ENCODE measurements around the gene CSNK2A1. TPM values are rescaled to one million over a fixed set of nuclear protein-coding genes. Genes with fewer than 3 reads are reported as not detected.

Gene CSNK2A1
- total and polyA plus RNA-seq, 2 experiments from 2014 or later: 85.1 to 244 TPM

DNA sequence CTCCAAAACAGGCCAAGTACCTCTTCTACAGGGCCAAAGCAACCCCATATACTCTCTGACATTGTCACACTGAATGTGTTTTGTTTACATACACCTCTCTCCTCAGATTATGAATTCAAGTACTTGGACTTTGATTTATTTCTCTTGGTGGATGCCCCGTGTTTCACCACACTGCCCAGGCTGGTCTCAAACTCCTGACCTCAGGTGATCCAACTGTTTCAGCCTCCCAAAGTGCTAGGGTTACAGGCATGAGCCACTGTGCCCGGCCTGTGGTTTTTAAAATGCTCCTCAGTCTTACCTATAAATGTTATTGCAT lies 16.1 kb downstream of the CSNK2A1 start (continued):
- TF ChIP-seq, protein P1, sequence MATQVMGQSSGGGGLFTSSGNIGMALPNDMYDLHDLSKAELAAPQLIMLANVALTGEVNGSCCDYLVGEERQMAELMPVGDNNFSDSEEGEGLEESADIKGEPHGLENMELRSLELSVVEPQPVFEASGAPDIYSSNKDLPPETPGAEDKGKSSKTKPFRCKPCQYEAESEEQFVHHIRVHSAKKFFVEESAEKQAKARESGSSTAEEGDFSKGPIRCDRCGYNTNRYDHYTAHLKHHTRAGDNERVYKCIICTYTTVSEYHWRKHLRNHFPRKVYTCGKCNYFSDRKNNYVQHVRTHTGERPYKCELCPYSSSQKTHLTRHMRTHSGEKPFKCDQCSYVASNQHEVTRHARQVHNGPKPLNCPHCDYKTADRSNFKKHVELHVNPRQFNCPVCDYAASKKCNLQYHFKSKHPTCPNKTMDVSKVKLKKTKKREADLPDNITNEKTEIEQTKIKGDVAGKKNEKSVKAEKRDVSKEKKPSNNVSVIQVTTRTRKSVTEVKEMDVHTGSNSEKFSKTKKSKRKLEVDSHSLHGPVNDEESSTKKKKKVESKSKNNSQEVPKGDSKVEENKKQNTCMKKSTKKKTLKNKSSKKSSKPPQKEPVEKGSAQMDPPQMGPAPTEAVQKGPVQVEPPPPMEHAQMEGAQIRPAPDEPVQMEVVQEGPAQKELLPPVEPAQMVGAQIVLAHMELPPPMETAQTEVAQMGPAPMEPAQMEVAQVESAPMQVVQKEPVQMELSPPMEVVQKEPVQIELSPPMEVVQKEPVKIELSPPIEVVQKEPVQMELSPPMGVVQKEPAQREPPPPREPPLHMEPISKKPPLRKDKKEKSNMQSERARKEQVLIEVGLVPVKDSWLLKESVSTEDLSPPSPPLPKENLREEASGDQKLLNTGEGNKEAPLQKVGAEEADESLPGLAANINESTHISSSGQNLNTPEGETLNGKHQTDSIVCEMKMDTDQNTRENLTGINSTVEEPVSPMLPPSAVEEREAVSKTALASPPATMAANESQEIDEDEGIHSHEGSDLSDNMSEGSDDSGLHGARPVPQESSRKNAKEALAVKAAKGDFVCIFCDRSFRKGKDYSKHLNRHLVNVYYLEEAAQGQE (IDR thresholded peaks at IDR 0.05; ENCODE audit: unreplicated experiment): no peak
- no peak for TF ChIP-seq STAT1 (IDR thresholded peaks at IDR 0.05; ENCODE audit: unreplicated experiment)

DNA sequence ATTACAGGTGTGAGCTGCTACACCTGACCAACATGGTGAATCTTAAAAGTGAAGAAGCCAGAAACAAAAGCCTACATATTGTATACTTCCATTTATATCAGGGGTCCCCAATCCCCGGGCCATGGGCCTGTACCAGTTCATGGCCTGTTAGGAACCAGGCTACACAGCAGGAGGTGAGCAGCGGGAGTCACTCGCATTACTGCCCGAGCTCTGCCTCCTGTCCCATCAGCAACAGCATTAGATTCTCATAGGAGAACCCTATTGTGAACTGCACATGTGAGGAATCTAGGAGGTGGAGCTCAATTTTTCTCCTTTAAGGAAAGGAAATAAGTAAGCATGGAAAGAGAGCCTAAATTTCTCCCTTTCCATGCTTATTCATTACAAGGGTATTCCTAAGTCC lies 21.7 kb downstream of the CSNK2A1 start:
- Mint-ChIP-seq H3K27ac (no peak overlapping the region), H3K36me3 (ENCODE audit: low read depth) (peaks cover 65% of the 10 kb centered on the region), H3K27me3 (ENCODE audit: insufficient read depth, low read depth, poor library complexity) (peaks cover 6% of the 10 kb centered on the region), H3K9me3 (no peaks in the 10 kb centered on the region; the same call in 2 of the 3 replicates), H3K4me1 (peaks cover 14% of the 10 kb centered on the region), H3K4me3 (no peak overlapping the region)
- Histone ChIP-seq H3K4me3 (no peak overlapping the region), H3F3A (replicated peaks; ENCODE audit: low read depth) (no peaks in the 10 kb centered on the region), H3K79me2 (replicated peaks; ENCODE audit: insufficient read depth) (peaks cover 100% of the 10 kb centered on the region), H3K36me3 (ENCODE audit: insufficient read depth) (peaks cover 16% of the 10 kb centered on the region), H3K27me3 (ENCODE audit: insufficient read depth) (no peaks in the 10 kb centered on the region), H3K9me2 (ENCODE audit: insufficient read depth) (no peaks in the 10 kb centered on the region), H3K4me1 (ENCODE audit: insufficient read depth) (peaks cover under 1% of the 10 kb centered on the region; the same call in 1 of the 2 replicates), H3K4me2 (no peak overlapping the region), H3K27ac (ENCODE audit: low read depth) (no peak overlapping the region), H2AFZ (no peak overlapping the region), H4K20me1 (replicated peaks; ENCODE audit: insufficient read depth) (peaks cover 85% of the 10 kb centered on the region)
- DNase-seq (ENCODE audit: low spot score): no peak
- ATAC-seq: peak; percentile 67
- no peak for TF ChIP-seq CREB1 (CRISPR knock-in tag; IDR thresholded peaks at IDR 0.05; ENCODE audit: low read depth)
- TF ChIP-seq EZH2phosphoT487 (IDR thresholded peaks at IDR 0.05; ENCODE audit: unreplicated experiment): no peak
- TF ChIP-seq, protein P2, sequence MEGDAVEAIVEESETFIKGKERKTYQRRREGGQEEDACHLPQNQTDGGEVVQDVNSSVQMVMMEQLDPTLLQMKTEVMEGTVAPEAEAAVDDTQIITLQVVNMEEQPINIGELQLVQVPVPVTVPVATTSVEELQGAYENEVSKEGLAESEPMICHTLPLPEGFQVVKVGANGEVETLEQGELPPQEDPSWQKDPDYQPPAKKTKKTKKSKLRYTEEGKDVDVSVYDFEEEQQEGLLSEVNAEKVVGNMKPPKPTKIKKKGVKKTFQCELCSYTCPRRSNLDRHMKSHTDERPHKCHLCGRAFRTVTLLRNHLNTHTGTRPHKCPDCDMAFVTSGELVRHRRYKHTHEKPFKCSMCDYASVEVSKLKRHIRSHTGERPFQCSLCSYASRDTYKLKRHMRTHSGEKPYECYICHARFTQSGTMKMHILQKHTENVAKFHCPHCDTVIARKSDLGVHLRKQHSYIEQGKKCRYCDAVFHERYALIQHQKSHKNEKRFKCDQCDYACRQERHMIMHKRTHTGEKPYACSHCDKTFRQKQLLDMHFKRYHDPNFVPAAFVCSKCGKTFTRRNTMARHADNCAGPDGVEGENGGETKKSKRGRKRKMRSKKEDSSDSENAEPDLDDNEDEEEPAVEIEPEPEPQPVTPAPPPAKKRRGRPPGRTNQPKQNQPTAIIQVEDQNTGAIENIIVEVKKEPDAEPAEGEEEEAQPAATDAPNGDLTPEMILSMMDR (conservative IDR thresholded peaks at IDR 0.05; ENCODE audit: low read depth in 2 of 2): no peak
- TF ChIP-seq, protein P1 (IDR thresholded peaks at IDR 0.05; ENCODE audit: unreplicated experiment): no peak
- TF ChIP-seq NANOG (IDR thresholded peaks at IDR 0.05; ENCODE audit: borderline replicate concordance): no peak
- TF ChIP-seq STAT1 (IDR thresholded peaks at IDR 0.05; ENCODE audit: unreplicated experiment): no peak
- no peak for TF ChIP-seq ZNF331 (CRISPR knock-in tag; IDR thresholded peaks at IDR 0.05; ENCODE audit: low read depth)
- TF ChIP-seq, protein P3, sequence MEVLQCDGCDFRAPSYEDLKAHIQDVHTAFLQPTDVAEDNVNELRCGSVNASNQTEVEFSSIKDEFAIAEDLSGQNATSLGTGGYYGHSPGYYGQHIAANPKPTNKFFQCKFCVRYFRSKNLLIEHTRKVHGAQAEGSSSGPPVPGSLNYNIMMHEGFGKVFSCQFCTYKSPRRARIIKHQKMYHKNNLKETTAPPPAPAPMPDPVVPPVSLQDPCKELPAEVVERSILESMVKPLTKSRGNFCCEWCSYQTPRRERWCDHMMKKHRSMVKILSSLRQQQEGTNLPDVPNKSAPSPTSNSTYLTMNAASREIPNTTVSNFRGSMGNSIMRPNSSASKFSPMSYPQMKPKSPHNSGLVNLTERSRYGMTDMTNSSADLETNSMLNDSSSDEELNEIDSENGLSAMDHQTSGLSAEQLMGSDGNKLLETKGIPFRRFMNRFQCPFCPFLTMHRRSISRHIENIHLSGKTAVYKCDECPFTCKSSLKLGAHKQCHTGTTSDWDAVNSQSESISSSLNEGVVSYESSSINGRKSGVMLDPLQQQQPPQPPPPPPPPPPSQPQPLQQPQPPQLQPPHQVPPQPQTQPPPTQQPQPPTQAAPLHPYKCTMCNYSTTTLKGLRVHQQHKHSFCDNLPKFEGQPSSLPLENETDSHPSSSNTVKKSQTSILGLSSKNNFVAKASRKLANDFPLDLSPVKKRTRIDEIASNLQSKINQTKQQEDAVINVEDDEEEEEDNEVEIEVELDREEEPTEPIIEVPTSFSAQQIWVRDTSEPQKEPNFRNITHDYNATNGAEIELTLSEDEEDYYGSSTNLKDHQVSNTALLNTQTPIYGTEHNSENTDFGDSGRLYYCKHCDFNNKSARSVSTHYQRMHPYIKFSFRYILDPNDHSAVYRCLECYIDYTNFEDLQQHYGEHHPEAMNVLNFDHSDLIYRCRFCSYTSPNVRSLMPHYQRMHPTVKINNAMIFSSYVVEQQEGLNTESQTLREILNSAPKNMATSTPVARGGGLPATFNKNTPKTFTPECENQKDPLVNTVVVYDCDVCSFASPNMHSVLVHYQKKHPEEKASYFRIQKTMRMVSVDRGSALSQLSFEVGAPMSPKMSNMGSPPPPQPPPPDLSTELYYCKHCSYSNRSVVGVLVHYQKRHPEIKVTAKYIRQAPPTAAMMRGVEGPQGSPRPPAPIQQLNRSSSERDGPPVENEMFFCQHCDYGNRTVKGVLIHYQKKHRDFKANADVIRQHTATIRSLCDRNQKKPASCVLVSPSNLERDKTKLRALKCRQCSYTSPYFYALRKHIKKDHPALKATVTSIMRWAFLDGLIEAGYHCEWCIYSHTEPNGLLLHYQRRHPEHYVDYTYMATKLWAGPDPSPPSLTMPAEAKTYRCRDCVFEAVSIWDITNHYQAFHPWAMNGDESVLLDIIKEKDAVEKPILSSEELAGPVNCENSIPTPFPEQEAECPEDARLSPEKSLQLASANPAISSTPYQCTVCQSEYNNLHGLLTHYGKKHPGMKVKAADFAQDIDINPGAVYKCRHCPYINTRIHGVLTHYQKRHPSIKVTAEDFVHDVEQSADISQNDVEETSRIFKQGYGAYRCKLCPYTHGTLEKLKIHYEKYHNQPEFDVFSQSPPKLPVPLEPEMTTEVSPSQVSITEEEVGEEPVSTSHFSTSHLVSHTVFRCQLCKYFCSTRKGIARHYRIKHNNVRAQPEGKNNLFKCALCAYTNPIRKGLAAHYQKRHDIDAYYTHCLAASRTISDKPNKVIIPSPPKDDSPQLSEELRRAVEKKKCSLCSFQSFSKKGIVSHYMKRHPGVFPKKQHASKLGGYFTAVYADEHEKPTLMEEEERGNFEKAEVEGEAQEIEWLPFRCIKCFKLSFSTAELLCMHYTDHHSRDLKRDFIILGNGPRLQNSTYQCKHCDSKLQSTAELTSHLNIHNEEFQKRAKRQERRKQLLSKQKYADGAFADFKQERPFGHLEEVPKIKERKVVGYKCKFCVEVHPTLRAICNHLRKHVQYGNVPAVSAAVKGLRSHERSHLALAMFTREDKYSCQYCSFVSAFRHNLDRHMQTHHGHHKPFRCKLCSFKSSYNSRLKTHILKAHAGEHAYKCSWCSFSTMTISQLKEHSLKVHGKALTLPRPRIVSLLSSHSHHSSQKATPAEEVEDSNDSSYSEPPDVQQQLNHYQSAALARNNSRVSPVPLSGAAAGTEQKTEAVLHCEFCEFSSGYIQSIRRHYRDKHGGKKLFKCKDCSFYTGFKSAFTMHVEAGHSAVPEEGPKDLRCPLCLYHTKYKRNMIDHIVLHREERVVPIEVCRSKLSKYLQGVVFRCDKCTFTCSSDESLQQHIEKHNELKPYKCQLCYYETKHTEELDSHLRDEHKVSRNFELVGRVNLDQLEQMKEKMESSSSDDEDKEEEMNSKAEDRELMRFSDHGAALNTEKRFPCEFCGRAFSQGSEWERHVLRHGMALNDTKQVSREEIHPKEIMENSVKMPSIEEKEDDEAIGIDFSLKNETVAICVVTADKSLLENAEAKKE (CRISPR knock-in tag; IDR thresholded peaks at IDR 0.05): no peak
- TF ChIP-seq EZH2 (IDR thresholded peaks at IDR 0.05; ENCODE audit: low read depth, unreplicated experiment): no peak
- no peak for TF ChIP-seq ZNF114 (CRISPR knock-in tag; IDR thresholded peaks at IDR 0.05)
